ENCODE data around the gene PSD2.

- TF ChIP-seq CTCF (IDR thresholded peaks at IDR 0.05) (no peak), POLR2A (IDR thresholded peaks at IDR 0.05) (no peak), EP300 (IDR thresholded peaks at IDR 0.05; ENCODE audit: low read depth) (no peak), POLR2AphosphoS5 (IDR thresholded peaks at IDR 0.05) (no peak)
Measured at GRCh38 chr5:139850423-139851016, 54.9 kb downstream of the PSD2 start.

Measured in transverse colon (tissue), 4 donors.